HCT116 (cell line): Measurements from ENCODE around the gene OGDHL. TPM values are rescaled to one million over a fixed set of nuclear protein-coding genes. Genes with fewer than 3 reads are reported as not detected.

ENCODE experiments used
- ATAC-seq: fragments of 200-7000 bp; cut with Tn5 transposase; 2 replicates; pipeline ENCODE4 v1.9.1; 2020; ENCODE audit warnings: mild to moderate bottlenecking, moderate library complexity
- BruUV-seq: library from RNA; stranded (reverse); fragments of 400-500 nt; replicated peaks from 2 replicates; lab custom pipeline; 2021; lab: Mats Ljungman, UMichigan
- CTCF ChIA-PET: fragments of 300-600 bp; sonication (Branson Sonifier 250); formaldehyde crosslinking; loops from one replicate; lab custom pipeline; 2021; ENCODE audit warnings: antibody characterized with exemption; lab: Charles Lee
- POLR2A ChIA-PET: fragments of 300-600, 350-600 bp; sonication (Branson Sonifier 250); formaldehyde crosslinking; loops from one replicate; lab custom pipeline; 2021; ENCODE audit warnings: antibody characterized with exemption; lab: Charles Lee
- RAD21 ChIA-PET, 2 experiments: fragments of 300-600 bp; sonication (Branson Sonifier 250); formaldehyde crosslinking; loops; one replicate each; lab custom pipeline; 2023; ENCODE audit warnings: low total read pairs in 2 of 2; ENCODE audit not compliant: uncharacterized antibody in 2 of 2, unreplicated experiment in 2 of 2, low non-redundant PET in 1 of 2; lab: Charles Lee
- DNase-seq: peaks from one replicate; pipeline ENCODE4 v3.0.0-alpha.2; 2010; ENCODE audit warnings: low read depth, low spot score
- H2AFZ ChIP-seq: fragments of 200-600 bp; shearing (Covaris generic), sonication (generic); 2 replicates; pipeline ENCODE4 v1.6.1; 2017; ENCODE audit warnings: low read depth, mixed run types, mixed read lengths, antibody characterized with exemption, low read length; ENCODE audit not compliant: poor library complexity, severe bottlenecking
- H3K27ac ChIP-seq: 2 replicates; pipeline ENCODE4 v1.5.1; 2012; ENCODE audit warnings: low read depth, low read length
- H3K27me3 ChIP-seq: fragments of 200-600 bp; sonication (generic); 2 replicates; pipeline ENCODE4 v1.6.1; 2016; ENCODE audit warnings: mixed run types, low read length, mixed read lengths; ENCODE audit not compliant: insufficient read depth
- H3K36me3 ChIP-seq, 2 experiments: fragments of 200-500 bp in 1 of 2; fragments of 200-600 bp in 1 of 2; sonication (Bioruptor generic) in 1 of 2; sonication (generic) in 1 of 2; 2 replicates each; pipeline versions ENCODE4 v1.5.1 to v1.6.1; 2014 to 2016; ENCODE audit warnings: low read length in 2 of 2, inconsistent platforms in 1 of 2, mixed read lengths in 1 of 2, mixed run types in 1 of 2; ENCODE audit not compliant: insufficient read depth in 2 of 2, control insufficient read depth in 1 of 2
- H3K4me1 ChIP-seq, 2 experiments: fragments of 200-600 bp in 1 of 2; sonication (generic) in 1 of 2; 2 replicates each; pipeline versions ENCODE4 v1.5.1 to v1.6.1; 2012 to 2017; ENCODE audit warnings: low read length in 2 of 2, inconsistent platforms in 1 of 2, mild to moderate bottlenecking in 1 of 2, mixed read lengths in 1 of 2, mixed run types in 1 of 2, moderate library complexity in 1 of 2; ENCODE audit not compliant: insufficient read depth in 2 of 2, control insufficient read depth in 1 of 2
- H3K4me2 ChIP-seq: fragments of 200-600 bp; sonication (generic); 2 replicates; pipeline ENCODE4 v1.6.1; 2017; ENCODE audit warnings: mixed run types, low read length, mixed read lengths
- H3K4me3 ChIP-seq, 2 experiments: fragments of 200-600 bp in 1 of 2; sonication (generic) in 1 of 2; replicated peaks in 1 of 2; 2 replicates each; pipeline ENCODE4 v1.5.1; 2011 to 2016; ENCODE audit warnings: low read length in 2 of 2, control low read depth in 1 of 2, low read depth in 1 of 2, mild to moderate bottlenecking in 1 of 2, mixed read lengths in 1 of 2, mixed run types in 1 of 2
- H3K79me2 ChIP-seq: fragments of 200-600 bp; sonication (generic); 2 replicates; pipeline ENCODE4 v1.6.1; 2017; ENCODE audit warnings: mild to moderate bottlenecking, mixed run types, low read length, moderate library complexity, mixed read lengths; ENCODE audit not compliant: insufficient read depth
- H3K9ac ChIP-seq: fragments of 200-600 bp; sonication (generic); 2 replicates; pipeline ENCODE4 v1.6.1; 2016; ENCODE audit warnings: low read length, mixed read lengths
- H3K9me2 ChIP-seq: fragments of 200-600 bp; sonication (generic), shearing (Covaris generic); 2 replicates; pipeline ENCODE4 v1.6.1; 2017; ENCODE audit warnings: mixed run types, mild to moderate bottlenecking, moderate library complexity; ENCODE audit not compliant: insufficient read depth
- H3K9me3 ChIP-seq, 2 experiments: fragments of 200-500 bp in 1 of 2; fragments of 200-600 bp in 1 of 2; sonication (Bioruptor generic) in 1 of 2; sonication (generic) in 1 of 2; 2 replicates each; pipeline ENCODE4 v1.6.1; 2014 to 2017; ENCODE audit warnings: low read length in 2 of 2, mixed read lengths in 2 of 2, inconsistent platforms in 1 of 2, low read depth in 1 of 2, mild to moderate bottlenecking in 1 of 2, mixed run types in 1 of 2, moderate library complexity in 1 of 2; ENCODE audit not compliant: control insufficient read depth in 1 of 2, insufficient read depth in 1 of 2
- H4K20me1 ChIP-seq: fragments of 200-600 bp; sonication (generic), shearing (Covaris generic); 2 replicates; pipeline ENCODE4 v1.6.1; 2017; ENCODE audit warnings: mixed run types, mild to moderate bottlenecking, moderate library complexity; ENCODE audit not compliant: insufficient read depth
- CBX3 ChIP-seq: IDR thresholded peaks from 2 replicates; pipeline ENCODE4 v1.6.1; 2012; ENCODE audit warnings: low read depth
- CEBPB ChIP-seq: IDR thresholded peaks from 2 replicates; pipeline ENCODE4 v1.6.1; 2012; ENCODE audit warnings: low read depth
- EGR1 ChIP-seq: IDR thresholded peaks from 2 replicates; pipeline ENCODE4 v1.6.1; 2012; ENCODE audit warnings: low read depth
- EZH2 ChIP-seq: fragments of 200-600 bp; sonication (generic); IDR thresholded peaks from 2 replicates; pipeline ENCODE4 v1.6.1; 2017; ENCODE audit warnings: antibody characterized with exemption, mixed run types
- EZH2phosphoT487 ChIP-seq: fragments of 200-600 bp; IDR thresholded peaks from 2 replicates; pipeline ENCODE4 v1.6.1; 2018; ENCODE audit warnings: antibody characterized with exemption, borderline replicate concordance
- JUND ChIP-seq: IDR thresholded peaks from 2 replicates; pipeline ENCODE4 v1.6.1; 2012
- MAX ChIP-seq: IDR thresholded peaks from 2 replicates; pipeline ENCODE4 v1.6.1; 2012
- POLR2A ChIP-seq: IDR thresholded peaks from 2 replicates; pipeline ENCODE4 v1.7.0; 2011; ENCODE audit warnings: borderline replicate concordance; ENCODE audit not compliant: insufficient read depth, insufficient read length; ENCODE audit errors: extremely low read depth
- POLR2AphosphoS5 ChIP-seq: IDR thresholded peaks from 2 replicates; pipeline ENCODE4 v1.6.1; 2011; ENCODE audit warnings: mild to moderate bottlenecking, low read depth, low read length, moderate library complexity
- REST ChIP-seq: IDR thresholded peaks from 2 replicates; pipeline ENCODE4 v1.6.1; 2012; ENCODE audit warnings: low read depth
- SRF ChIP-seq: IDR thresholded peaks from 2 replicates; pipeline ENCODE4 v1.6.1; 2012; ENCODE audit warnings: low read depth
- TCF7L2 ChIP-seq: IDR thresholded peaks from 2 replicates; pipeline ENCODE4 v1.7.0; 2011; ENCODE audit warnings: borderline replicate concordance, inconsistent platforms; ENCODE audit not compliant: insufficient read depth, insufficient read length; ENCODE audit errors: extremely low read depth
- YY1 ChIP-seq: IDR thresholded peaks from 2 replicates; pipeline ENCODE4 v1.6.1; 2011; ENCODE audit warnings: low read length, low read depth, moderate library complexity, mild to moderate bottlenecking; ENCODE audit not compliant: insufficient replicate concordance; ENCODE audit errors: extremely low read depth
- ZBTB33 ChIP-seq: IDR thresholded peaks from 2 replicates; pipeline ENCODE4 v1.6.1; 2011; ENCODE audit warnings: mild to moderate bottlenecking, low read length, moderate library complexity; ENCODE audit not compliant: insufficient replicate concordance; ENCODE audit errors: extremely low read depth
- ZFX ChIP-seq: fragments of 450-650 bp; IDR thresholded peaks from 2 replicates; pipeline ENCODE4 v1.6.1; 2017
- intact Hi-C: fragments of 100-400 bp; cut with micrococcal nuclease; formaldehyde crosslinking; loops from 2 replicates; pipeline ENCODE4 v1.10.0; 2022
- total RNA-seq: library from RNA; stranded (reverse); gene quantifications from one replicate; pipeline ENCODE4 v1.2.1, GENCODE V29; 2021; ENCODE audit not compliant: unreplicated experiment
- TF ChIP-seq, protein P1 (sequence below), 3 experiments: fragments of 200-600 bp in 1 of 3; sonication (generic) in 1 of 3; IDR thresholded peaks in 2 of 3; conservative IDR thresholded peaks in 1 of 3; 2 replicates each; pipeline ENCODE4 v1.5.1; 2012 to 2017; ENCODE audit warnings: low read depth in 2 of 3, low read length in 2 of 3, antibody characterized with exemption in 1 of 3, borderline replicate concordance in 1 of 3, control low read depth in 1 of 3, mild to moderate bottlenecking in 1 of 3, mixed read lengths in 1 of 3, mixed run types in 1 of 3, moderate library complexity in 1 of 3; ENCODE audit not compliant: insufficient read depth in 1 of 3

The OGDHL gene
- total RNA-seq, 1 experiment from 2014 or later = 16.3 TPM

GRCh38 chr10:49767752-49768151, 5.6 kb upstream of the OGDHL start:
- Histone ChIP-seq H3K9me3 (no peaks in the 10 kb centered on the region), H2AFZ (no peak overlapping the region), H3K4me1 (no peaks in the 10 kb centered on the region), H3K9ac (no peak overlapping the region), H3K4me3 (no peak overlapping the region), H3K27me3 (peaks cover 9% of the 10 kb centered on the region; the same call in 1 of the 2 replicates), H3K79me2 (no peaks in the 10 kb centered on the region), H3K36me3 (no peaks in the 10 kb centered on the region), H3K4me2 (no peak overlapping the region), H3K9me2 (no peaks in the 10 kb centered on the region), H4K20me1 (no peaks in the 10 kb centered on the region), H3K27ac (no peak overlapping the region)
- ChIA-PET POLR2A (no interaction called here), RAD21 (no interaction called here), CTCF (no interaction called here)
- ATAC-seq = no peak
- no peak for DNase-seq
- intact Hi-C loops = no loop called here
- TF ChIP-seq JUND (no peak), YY1 (no peak), POLR2AphosphoS5 (no peak), EZH2 (no peak), CBX3 (no peak), ZFX (no peak), SRF (no peak), EGR1 (no peak), EZH2phosphoT487 (no peak), REST (no peak), MAX (no peak), CEBPB (no peak), ZBTB33 (no peak), TCF7L2 (no peak), POLR2A (no peak)
- TF ChIP-seq, protein P1, sequence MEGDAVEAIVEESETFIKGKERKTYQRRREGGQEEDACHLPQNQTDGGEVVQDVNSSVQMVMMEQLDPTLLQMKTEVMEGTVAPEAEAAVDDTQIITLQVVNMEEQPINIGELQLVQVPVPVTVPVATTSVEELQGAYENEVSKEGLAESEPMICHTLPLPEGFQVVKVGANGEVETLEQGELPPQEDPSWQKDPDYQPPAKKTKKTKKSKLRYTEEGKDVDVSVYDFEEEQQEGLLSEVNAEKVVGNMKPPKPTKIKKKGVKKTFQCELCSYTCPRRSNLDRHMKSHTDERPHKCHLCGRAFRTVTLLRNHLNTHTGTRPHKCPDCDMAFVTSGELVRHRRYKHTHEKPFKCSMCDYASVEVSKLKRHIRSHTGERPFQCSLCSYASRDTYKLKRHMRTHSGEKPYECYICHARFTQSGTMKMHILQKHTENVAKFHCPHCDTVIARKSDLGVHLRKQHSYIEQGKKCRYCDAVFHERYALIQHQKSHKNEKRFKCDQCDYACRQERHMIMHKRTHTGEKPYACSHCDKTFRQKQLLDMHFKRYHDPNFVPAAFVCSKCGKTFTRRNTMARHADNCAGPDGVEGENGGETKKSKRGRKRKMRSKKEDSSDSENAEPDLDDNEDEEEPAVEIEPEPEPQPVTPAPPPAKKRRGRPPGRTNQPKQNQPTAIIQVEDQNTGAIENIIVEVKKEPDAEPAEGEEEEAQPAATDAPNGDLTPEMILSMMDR (IDR thresholded peaks at IDR 0.05 in 2 of 3, conservative IDR thresholded peaks at IDR 0.05 in 1 of 3; ENCODE audit: borderline replicate concordance in 1 of 3, insufficient read depth in 1 of 3, low read depth in 2 of 3, low read length in 2 of 3) = no peak
- BruUV-seq = no TSS peak
